ENCODE data around the gene ZNRF2.
"Not testable (repeated sequence)": the region's sequence is repeated elsewhere in the genome, so short reads cannot be mapped to it uniquely, and the experiment has no call there.

ZNRF2 gene

GRCh38 chr7:30290317-30290716 is 5.9 kb downstream of the ZNRF2 start:
- not testable (repeated sequence) for H3K27ac Mint-ChIP-seq, H3K9me3 Mint-ChIP-seq, H3K27me3 Mint-ChIP-seq, H3K4me3 Mint-ChIP-seq
- H3K36me3 Mint-ChIP-seq (ENCODE audit: low read depth), result peaks cover 18% of the 10 kb centered on the region
- H3K4me1 Mint-ChIP-seq (ENCODE audit: low read depth), result peaks cover 82% of the 10 kb centered on the region

DNA sequence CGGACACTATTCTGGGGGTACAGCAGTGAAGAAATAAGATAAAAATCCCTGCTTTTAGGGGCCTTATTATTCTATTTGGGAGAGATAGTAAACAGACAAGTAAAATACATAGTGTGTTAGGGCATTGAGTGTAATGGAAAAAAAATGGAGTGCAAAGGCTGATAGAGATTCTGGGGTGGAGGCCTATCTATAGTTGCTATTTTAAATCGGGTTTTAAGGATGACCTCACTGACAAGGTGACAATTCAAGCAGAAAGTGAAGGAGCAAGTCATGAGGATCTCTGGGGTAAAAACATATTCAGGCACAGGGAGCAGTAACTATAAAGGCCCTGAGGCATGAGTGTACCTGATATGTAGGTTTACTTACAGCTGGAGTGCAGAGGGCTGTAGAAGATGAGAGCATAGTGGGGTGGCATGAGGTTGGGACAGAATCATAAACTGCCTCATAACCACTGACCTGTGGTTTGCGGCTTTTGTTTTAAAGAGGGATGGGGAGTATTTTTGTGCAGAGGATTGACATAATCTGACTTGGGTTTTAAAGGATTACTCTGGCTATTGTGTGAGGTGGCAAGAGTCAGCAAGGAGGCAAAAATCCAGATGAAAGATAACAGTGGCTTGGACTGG is 8.1 kb downstream of the ZNRF2 start:
- not testable (repeated sequence) for H3K9me3 Mint-ChIP-seq; H3K36me3 Mint-ChIP-seq (ENCODE audit: low read depth); H3K27ac Mint-ChIP-seq; H3K4me3 Mint-ChIP-seq; H3K27me3 Mint-ChIP-seq
- H3K4me1 Mint-ChIP-seq (ENCODE audit: low read depth), result peaks cover 87% of the 10 kb centered on the region

DNA sequence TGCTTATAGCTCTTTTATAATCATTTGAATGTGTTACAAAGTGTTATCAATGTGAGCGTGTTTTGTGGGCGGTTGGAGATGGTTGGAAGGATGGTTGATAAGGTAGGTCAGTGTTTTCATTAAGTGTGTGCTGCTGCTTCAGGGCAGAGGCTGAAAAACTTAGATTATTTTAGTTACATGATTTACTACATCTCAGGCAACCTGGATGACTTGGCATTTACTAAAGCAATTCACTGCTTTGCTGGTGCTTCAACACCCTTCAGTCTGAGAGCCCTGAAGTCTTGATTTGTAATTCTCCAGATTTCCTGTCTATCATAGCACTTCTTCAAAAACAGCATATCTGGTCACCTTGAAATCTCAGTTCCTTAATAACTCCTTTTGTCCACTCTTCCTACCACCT is 11.9 kb downstream of the ZNRF2 start:
- not testable (repeated sequence) for H3K27me3 Mint-ChIP-seq; H3K36me3 Mint-ChIP-seq (ENCODE audit: low read depth); H3K27ac Mint-ChIP-seq; H3K9me3 Mint-ChIP-seq; H3K4me3 Mint-ChIP-seq
- peaks cover 74% of the 10 kb centered on the region for H3K4me1 Mint-ChIP-seq (ENCODE audit: low read depth)

DNA sequence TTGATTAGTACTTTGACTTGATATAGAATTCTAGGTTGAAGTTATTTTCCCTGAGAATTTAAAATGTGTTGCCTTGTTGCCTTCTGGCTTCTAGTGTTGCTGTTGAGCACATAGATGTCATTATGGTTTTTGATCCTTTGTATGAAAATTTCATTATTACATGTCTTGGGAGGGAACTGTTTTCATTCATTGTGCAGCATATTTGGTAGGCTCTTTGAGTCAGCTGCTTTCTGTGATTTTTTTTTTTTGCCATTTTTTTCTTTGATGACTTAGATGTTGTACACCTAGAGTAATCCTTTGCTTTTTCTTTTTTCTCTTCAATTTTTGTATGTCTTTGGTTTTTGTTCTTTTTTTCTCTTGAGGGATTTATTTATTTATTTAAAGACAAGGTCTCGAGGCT is 13.1 kb downstream of the ZNRF2 start:
- not testable (repeated sequence) for H3K4me3 Mint-ChIP-seq; H3K27ac Mint-ChIP-seq; H3K36me3 Mint-ChIP-seq (ENCODE audit: low read depth); H3K9me3 Mint-ChIP-seq; H3K27me3 Mint-ChIP-seq
- H3K4me1 Mint-ChIP-seq (ENCODE audit: low read depth), result peaks cover 67% of the 10 kb centered on the region

GRCh38 chr7:30298409-30298808 is 14.0 kb downstream of the ZNRF2 start:
- not testable (repeated sequence) for H3K9me3 Mint-ChIP-seq; H3K4me3 Mint-ChIP-seq; H3K27ac Mint-ChIP-seq; H3K36me3 Mint-ChIP-seq (ENCODE audit: low read depth); H3K27me3 Mint-ChIP-seq
- H3K4me1 Mint-ChIP-seq (ENCODE audit: low read depth), result peaks cover 66% of the 10 kb centered on the region

- Mint-ChIP-seq H3K4me1 (ENCODE audit: low read depth) (peaks cover 70% of the 10 kb centered on the region), H3K36me3 (ENCODE audit: low read depth) (no peaks in the 10 kb centered on the region), H3K4me3 (no peak overlapping the region), H3K27me3 (no peaks in the 10 kb centered on the region), H3K9me3 (no peaks in the 10 kb centered on the region), H3K27ac (no peak overlapping the region)
Observed at GRCh38 chr7:30301751-30302150, 17.4 kb downstream of the ZNRF2 start.

- H3K27me3 Mint-ChIP-seq, result no peaks in the 10 kb centered on the region
- H3K36me3 Mint-ChIP-seq (ENCODE audit: low read depth), result no peaks in the 10 kb centered on the region
- no peaks in the 10 kb centered on the region for H3K9me3 Mint-ChIP-seq
- H3K27ac Mint-ChIP-seq, result no peak overlapping the region
- H3K4me1 Mint-ChIP-seq (ENCODE audit: low read depth), result peaks cover 70% of the 10 kb centered on the region
- H3K4me3 Mint-ChIP-seq, result no peak overlapping the region
Observed at GRCh38 chr7:30302656-30303311, 18.4 kb downstream of the ZNRF2 start.

DNA sequence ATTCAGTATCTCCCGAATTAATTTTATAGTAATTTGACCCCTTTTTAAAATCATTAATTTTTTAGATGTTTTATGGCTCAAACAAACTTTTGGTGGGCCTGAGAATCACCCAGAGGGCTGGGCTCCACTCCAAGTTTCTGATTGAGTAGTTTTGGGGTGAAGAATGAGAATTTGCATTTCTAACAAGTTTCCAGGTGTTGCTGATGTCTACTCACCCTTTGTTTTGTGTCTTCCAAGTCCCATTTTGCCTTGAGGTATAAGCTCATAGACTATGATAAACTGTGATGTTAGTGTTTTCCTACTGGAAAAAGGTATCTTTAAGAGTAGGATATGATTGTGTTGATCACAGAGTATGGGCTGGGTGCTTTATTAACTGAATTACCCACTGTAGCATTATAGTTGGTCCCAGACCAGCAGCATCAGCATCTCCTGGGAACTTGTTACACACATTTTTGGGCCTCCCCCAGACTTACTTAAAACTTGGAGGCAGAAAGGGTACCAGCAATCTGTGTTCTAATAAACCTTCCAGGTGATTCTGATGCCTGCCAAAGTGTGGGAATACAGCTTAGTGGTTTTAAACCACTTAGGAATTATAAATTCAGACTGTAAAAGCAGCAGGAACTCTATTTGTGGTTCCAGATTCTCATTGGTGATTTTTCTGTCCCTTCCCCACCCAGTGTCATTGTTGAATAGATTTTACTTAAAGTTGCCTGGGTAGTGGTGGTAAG is 19.1 kb downstream of the ZNRF2 start:
- Mint-ChIP-seq H3K4me3 (no peak overlapping the region), H3K36me3 (ENCODE audit: low read depth) (peaks cover 4% of the 10 kb centered on the region), H3K27me3 (no peaks in the 10 kb centered on the region), H3K9me3 (peaks cover 3% of the 10 kb centered on the region), H3K27ac (no peak overlapping the region), H3K4me1 (ENCODE audit: low read depth) (peaks cover 72% of the 10 kb centered on the region)

- peaks cover 75% of the 10 kb centered on the region for H3K4me1 Mint-ChIP-seq (ENCODE audit: low read depth)
- H3K27ac Mint-ChIP-seq, result no peak overlapping the region
- H3K36me3 Mint-ChIP-seq (ENCODE audit: low read depth), result peaks cover 4% of the 10 kb centered on the region
- no peaks in the 10 kb centered on the region for H3K27me3 Mint-ChIP-seq
- H3K9me3 Mint-ChIP-seq, result peaks cover 3% of the 10 kb centered on the region
- H3K4me3 Mint-ChIP-seq, result no peak overlapping the region
Observed at GRCh38 chr7:30304177-30304884, 19.9 kb downstream of the ZNRF2 start.

GRCh38 chr7:30306976-30307375 is 22.6 kb downstream of the ZNRF2 start:
- Mint-ChIP-seq H3K4me1 (ENCODE audit: low read depth) (peaks cover 81% of the 10 kb centered on the region), H3K27me3 (no peaks in the 10 kb centered on the region), H3K9me3 (peaks cover 3% of the 10 kb centered on the region), H3K4me3 (peak overlapping the region; percentile 23), H3K36me3 (ENCODE audit: low read depth) (peaks cover 4% of the 10 kb centered on the region), H3K27ac (no peak overlapping the region)

- Mint-ChIP-seq H3K27me3 (no peaks in the 10 kb centered on the region), H3K4me1 (ENCODE audit: low read depth) (peaks cover 81% of the 10 kb centered on the region), H3K36me3 (ENCODE audit: low read depth) (peaks cover 4% of the 10 kb centered on the region), H3K27ac (no peak overlapping the region), H3K9me3 (peaks cover 3% of the 10 kb centered on the region), H3K4me3 (no peak overlapping the region)
Observed at GRCh38 chr7:30308389-30308788, 24.0 kb downstream of the ZNRF2 start.

- no peak overlapping the region for H3K27ac Mint-ChIP-seq
- no peak overlapping the region for H3K4me3 Mint-ChIP-seq
- peaks cover 3% of the 10 kb centered on the region for H3K9me3 Mint-ChIP-seq
- H3K4me1 Mint-ChIP-seq (ENCODE audit: low read depth), result peaks cover 75% of the 10 kb centered on the region
- H3K27me3 Mint-ChIP-seq, result no peaks in the 10 kb centered on the region
- peaks cover 4% of the 10 kb centered on the region for H3K36me3 Mint-ChIP-seq (ENCODE audit: low read depth)
Observed at GRCh38 chr7:30309302-30309701, 24.9 kb downstream of the ZNRF2 start.

- Mint-ChIP-seq H3K4me1 (ENCODE audit: low read depth) (peaks cover 69% of the 10 kb centered on the region), H3K9me3 (peaks cover 3% of the 10 kb centered on the region), H3K4me3 (no peak overlapping the region), H3K27me3 (no peaks in the 10 kb centered on the region), H3K36me3 (ENCODE audit: low read depth) (peaks cover 4% of the 10 kb centered on the region), H3K27ac (peak overlapping the region; percentile 32)
Observed at GRCh38 chr7:30309842-30310435, 25.5 kb downstream of the ZNRF2 start.

GRCh38 chr7:30310674-30311362 is 26.4 kb downstream of the ZNRF2 start:
- H3K4me1 Mint-ChIP-seq (ENCODE audit: low read depth), result peaks cover 69% of the 10 kb centered on the region
- H3K36me3 Mint-ChIP-seq (ENCODE audit: low read depth), result peaks cover 4% of the 10 kb centered on the region
- H3K27ac Mint-ChIP-seq, result peak overlapping the region; percentile 12
- H3K4me3 Mint-ChIP-seq, result no peak overlapping the region
- peaks cover 3% of the 10 kb centered on the region for H3K9me3 Mint-ChIP-seq
- no peaks in the 10 kb centered on the region for H3K27me3 Mint-ChIP-seq
